Gastrocnemius medialis (tissue), 4 donors: ENCODE results near the gene TAS1R1. TPM values are rescaled to one million over a fixed set of nuclear protein-coding genes. Genes with fewer than 3 reads are reported as not detected.

ENCODE experiments used
- ATAC-seq, 2 donors: fragments of 150-250 bp; one replicate each; pipeline ENCODE4 v1.9.1; 2016
- DNase-seq, 2 donors: peaks; one replicate each; pipeline ENCODE4 v3.0.0-alpha.2; 2019
- H3K27ac ChIP-seq, 4 donors: fragments of 200-600 bp; sonication (generic); 1 replicate in 1 of 4; 2 replicates in 3 of 4; pipeline ENCODE4 v1.5.1; 2016 to 2018; ENCODE audit warnings: mild to moderate bottlenecking in 2 of 4, moderate library complexity in 1 of 4
- H3K27me3 ChIP-seq, 3 donors: fragments of 200-600 bp; sonication (generic) in 2 of 3; 1 replicate in 1 of 3; 2 replicates in 2 of 3; pipeline versions ENCODE4 v1.5.1 to v1.6.0; 2016 to 2019; ENCODE audit warnings: mild to moderate bottlenecking in 1 of 3, moderate library complexity in 1 of 3
- H3K36me3 ChIP-seq, 2 donors: fragments of 200-600 bp; sonication (generic) in 1 of 2; one replicate each; pipeline ENCODE4 v1.5.1; 2017 to 2018
- H3K4me1 ChIP-seq, 2 donors: fragments of 200-600 bp; sonication (generic) in 1 of 2; one replicate each; pipeline ENCODE4 v1.5.1; 2016 to 2017; ENCODE audit warnings: mild to moderate bottlenecking in 2 of 2
- H3K4me3 ChIP-seq, 4 donors: fragments of 200-600 bp; sonication (generic) in 3 of 4; 1 replicate in 1 of 4; 2 replicates in 3 of 4; pipeline ENCODE4 v1.5.1; 2016 to 2019; ENCODE audit warnings: mild to moderate bottlenecking in 2 of 4
- H3K9me3 ChIP-seq, 3 donors: fragments of 200-600 bp; sonication (generic) in 2 of 3; 1 replicate in 1 of 3; 2 replicates in 2 of 3; pipeline ENCODE4 v1.5.1; 2016 to 2019
- POLR2A ChIP-seq, 2 donors: fragments of 450-650 bp; IDR thresholded peaks; one replicate each; pipeline ENCODE4 v1.6.1; 2017; ENCODE audit warnings: antibody characterized with exemption in 2 of 2, mild to moderate bottlenecking in 2 of 2, moderate library complexity in 2 of 2
- in situ Hi-C, 4 donors: fragments of 200-750 bp; cut with MboI; loops; one replicate each; pipeline versions ENCODE4 v1.15.0 to v1.8.0; 2017; ENCODE audit warnings: low sequenced_read_pairs in 4 of 4
- intact Hi-C: fragments of 100-400 bp; cut with DNase I; formaldehyde crosslinking; loops from one replicate; pipeline ENCODE4 v1.15.1; 2023; ENCODE audit warnings: low total_unique reads
- total RNA-seq, 4 donors: library from RNA; depleted of rRNA; stranded (reverse); fragments of >200 nt; gene quantifications; one replicate each; pipeline versions ENCODE4 v1.1.0 to v1.2.3, GENCODE V29; 2016
- TF ChIP-seq, protein P1 (sequence below), 5 experiments: fragments of 450-650 bp in 3 of 5; fragments of 200-600 bp in 2 of 5; sonication (generic) in 2 of 5; IDR thresholded peaks in 4 of 5; conservative IDR thresholded peaks in 1 of 5; 1 replicate in 4 of 5; 2 replicates in 1 of 5; pipeline ENCODE4 v1.5.1; 2016 to 2019; ENCODE audit warnings: antibody characterized with exemption in 5 of 5, mild to moderate bottlenecking in 3 of 5, moderate library complexity in 3 of 5

The TAS1R1 gene
- total RNA-seq, 4 donors from 2014 or later, result not detected

DNA sequence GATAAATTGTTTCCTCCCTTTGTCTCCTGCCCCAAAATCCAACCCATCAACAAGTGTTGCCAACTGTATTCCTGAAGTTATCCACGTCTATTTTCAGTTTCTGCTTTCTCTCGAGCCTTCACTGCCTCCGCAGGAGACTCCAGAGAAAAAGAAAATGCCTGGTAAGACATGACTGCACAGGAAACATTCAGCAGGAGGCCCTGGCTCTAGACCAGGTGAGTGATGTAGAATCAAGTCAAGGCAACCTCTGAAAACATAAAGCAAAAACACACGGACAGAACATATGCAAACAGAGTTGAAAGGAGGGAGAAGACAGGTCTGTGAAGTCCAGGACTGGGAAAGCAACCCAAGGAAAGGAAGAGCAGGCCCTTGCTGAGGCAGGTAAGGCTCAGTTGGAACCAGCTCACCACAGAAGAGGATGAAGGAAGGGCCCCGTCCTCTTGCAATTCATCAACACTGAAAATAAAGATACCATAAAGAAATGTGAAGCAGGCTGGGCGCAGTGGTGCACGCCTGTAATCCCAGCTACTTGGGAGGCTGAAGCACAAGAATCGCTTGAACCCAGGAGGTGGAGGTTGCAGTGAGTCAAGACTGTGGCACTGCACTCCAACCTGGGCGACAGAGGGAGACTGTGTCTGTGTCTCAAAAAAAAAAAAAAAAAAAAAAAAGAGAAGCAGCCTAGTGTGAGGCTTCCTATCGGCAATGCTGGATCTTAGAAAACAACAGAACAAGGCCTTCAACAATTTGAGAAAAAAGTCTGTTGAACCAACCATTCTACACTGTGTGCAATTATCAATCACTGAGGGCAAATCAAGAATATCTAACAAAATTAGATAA, 9.6 kb upstream of the TAS1R1 start:
- no peaks in the 10 kb centered on the region for H3K4me1 ChIP-seq
- in situ Hi-C loops, result no loop called here
- H3K27ac ChIP-seq, result peak overlapping the region in 1 of 4 donors; percentile 10
- ATAC-seq (no peak), DNase-seq (no peak)
- no peaks in the 10 kb centered on the region for H3K9me3 ChIP-seq
- H3K27me3 ChIP-seq, result no peaks in the 10 kb centered on the region
- peaks cover 0 to 83% of the 10 kb centered on the region in 2 donors for H3K36me3 ChIP-seq
- intact Hi-C loops, result no loop called here
- no peak for TF ChIP-seq POLR2A (IDR thresholded peaks at IDR 0.05)
- TF ChIP-seq, protein P1, sequence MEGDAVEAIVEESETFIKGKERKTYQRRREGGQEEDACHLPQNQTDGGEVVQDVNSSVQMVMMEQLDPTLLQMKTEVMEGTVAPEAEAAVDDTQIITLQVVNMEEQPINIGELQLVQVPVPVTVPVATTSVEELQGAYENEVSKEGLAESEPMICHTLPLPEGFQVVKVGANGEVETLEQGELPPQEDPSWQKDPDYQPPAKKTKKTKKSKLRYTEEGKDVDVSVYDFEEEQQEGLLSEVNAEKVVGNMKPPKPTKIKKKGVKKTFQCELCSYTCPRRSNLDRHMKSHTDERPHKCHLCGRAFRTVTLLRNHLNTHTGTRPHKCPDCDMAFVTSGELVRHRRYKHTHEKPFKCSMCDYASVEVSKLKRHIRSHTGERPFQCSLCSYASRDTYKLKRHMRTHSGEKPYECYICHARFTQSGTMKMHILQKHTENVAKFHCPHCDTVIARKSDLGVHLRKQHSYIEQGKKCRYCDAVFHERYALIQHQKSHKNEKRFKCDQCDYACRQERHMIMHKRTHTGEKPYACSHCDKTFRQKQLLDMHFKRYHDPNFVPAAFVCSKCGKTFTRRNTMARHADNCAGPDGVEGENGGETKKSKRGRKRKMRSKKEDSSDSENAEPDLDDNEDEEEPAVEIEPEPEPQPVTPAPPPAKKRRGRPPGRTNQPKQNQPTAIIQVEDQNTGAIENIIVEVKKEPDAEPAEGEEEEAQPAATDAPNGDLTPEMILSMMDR (IDR thresholded peaks at IDR 0.05 in 4 of 5, conservative IDR thresholded peaks at IDR 0.05 in 1 of 5), result no peak
- H3K4me3 ChIP-seq, result no peak overlapping the region

DNA sequence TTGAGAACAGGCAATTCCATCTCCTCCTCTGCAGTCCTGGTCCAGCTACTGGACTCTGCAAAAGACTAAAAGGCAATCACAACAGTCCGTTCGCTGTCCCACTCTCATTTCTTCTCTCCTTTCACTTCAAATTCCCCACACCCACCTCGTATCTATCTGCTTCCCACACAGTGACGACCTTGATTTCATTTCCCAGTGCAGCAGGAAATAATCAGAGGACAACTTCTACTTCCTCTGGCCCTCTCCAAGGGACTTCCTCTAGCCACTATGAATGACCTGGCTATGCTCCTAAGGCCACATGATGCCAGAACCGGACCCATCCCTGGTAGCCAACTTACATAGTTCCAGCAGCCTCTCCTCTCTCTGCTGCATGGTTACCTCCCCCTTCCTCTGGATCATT, 8.8 kb upstream of the TAS1R1 start:
- Histone ChIP-seq H3K27ac (peak overlapping the region in 1 of 4 donors; percentile 10), H3K27me3 (no peaks in the 10 kb centered on the region), H3K9me3 (no peaks in the 10 kb centered on the region), H3K4me1 (no peaks in the 10 kb centered on the region), H3K4me3 (no peak overlapping the region), H3K36me3 (peaks cover 0 to 76% of the 10 kb centered on the region in 2 donors)
- no peak for TF ChIP-seq POLR2A (IDR thresholded peaks at IDR 0.05)
- TF ChIP-seq, protein P1 (IDR thresholded peaks at IDR 0.05 in 4 of 5, conservative IDR thresholded peaks at IDR 0.05 in 1 of 5), result no peak
- ATAC-seq, result no peak
- DNase-seq, result no peak
- in situ Hi-C loops (no loop called here), intact Hi-C loops (no loop called here)

DNA sequence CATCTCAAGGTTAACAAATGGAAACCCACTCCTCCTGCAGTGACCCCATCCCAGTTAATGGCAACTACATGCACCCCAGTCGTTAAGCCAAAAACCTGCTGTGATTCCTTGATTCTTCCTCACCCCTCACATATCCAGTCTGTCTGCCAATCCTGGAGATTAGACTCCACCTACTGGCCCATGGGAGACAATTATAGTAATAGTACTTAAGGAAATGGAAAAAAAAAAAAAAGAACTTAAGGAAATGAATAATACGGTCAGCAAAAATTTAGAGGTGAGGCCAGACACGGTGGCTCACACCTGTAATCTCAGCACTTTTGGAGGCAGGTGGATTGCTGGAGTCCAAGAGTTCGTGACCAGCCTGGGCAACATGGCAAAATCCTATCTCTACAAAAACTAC, 7.8 kb upstream of the TAS1R1 start:
- H3K9me3 ChIP-seq, result no peaks in the 10 kb centered on the region
- H3K27ac ChIP-seq, result peak overlapping the region in 1 of 4 donors; percentile 22
- peaks cover 0 to 68% of the 10 kb centered on the region in 2 donors for H3K36me3 ChIP-seq
- in situ Hi-C loops (no loop called here), intact Hi-C loops (no loop called here)
- DNase-seq, result no peak
- H3K4me3 ChIP-seq, result no peak overlapping the region
- TF ChIP-seq POLR2A (IDR thresholded peaks at IDR 0.05), result no peak
- TF ChIP-seq, protein P1 (IDR thresholded peaks at IDR 0.05 in 4 of 5, conservative IDR thresholded peaks at IDR 0.05 in 1 of 5), result no peak
- no peak for ATAC-seq
- no peaks in the 10 kb centered on the region for H3K27me3 ChIP-seq
- no peaks in the 10 kb centered on the region for H3K4me1 ChIP-seq

DNA sequence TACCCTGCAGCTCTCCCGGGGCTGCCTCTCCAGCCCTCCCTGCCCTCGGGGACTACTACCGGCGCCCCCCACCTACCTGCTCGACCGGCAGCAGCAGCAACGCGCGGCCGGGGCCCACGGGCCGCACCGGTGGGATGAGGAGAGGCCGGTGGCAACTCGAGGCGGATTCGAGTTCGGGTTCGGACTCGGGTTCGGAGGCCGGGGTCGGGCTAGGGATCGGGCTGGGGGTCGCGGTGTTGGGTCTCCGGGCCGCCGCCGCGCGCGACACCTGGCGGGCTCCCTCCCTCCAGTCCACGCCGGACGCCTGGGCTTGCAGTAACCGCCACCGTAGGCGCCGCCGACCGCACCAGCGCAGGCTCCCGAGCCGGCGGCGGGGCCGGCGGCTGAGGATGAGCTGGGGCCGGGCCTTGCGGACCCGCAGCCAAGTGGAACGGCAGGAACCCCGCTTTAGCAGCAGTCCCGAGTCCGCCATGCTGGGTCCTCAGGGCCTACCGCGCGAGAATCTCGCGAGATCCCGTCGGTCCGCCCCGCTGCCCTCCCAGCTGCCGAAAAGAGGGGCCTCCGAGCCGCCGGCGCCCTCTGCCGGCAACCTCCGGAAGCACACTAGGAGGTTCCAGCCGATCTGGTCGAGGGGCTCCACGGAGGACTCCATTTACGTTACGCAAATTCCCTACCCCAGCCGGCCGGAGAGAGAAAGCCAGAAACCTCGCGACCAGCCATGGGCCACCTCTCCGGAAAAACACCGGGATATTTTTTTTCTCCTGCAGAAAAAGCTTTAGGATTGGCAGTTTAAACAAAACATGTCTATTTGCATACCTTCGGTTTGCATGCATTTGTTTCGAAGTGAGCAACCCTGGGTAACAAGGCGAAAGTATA, 838 bp upstream of the TAS1R1 start, which contains the start of gene NOL9:
Gene NOL9 (minus strand): TSS at position 483 of the 876 bp plus-strand sequence. CDS start 11 bp downstream, at position 472.
- Histone ChIP-seq H3K27ac (peak within 1 kb of the TSS; percentile 69 to 95 (median 79)), H3K4me1 (peaks cover 21 to 24% of the 10 kb centered on the region in 2 donors), H3K9me3 (no peaks in the 10 kb centered on the region), H3K36me3 (peaks cover 0 to 12% of the 10 kb centered on the region in 2 donors), H3K27me3 (no peaks in the 10 kb centered on the region), H3K4me3 (peak within 1 kb of the TSS; percentile 75 to 100 (median 96))
- in situ Hi-C loops, result loop anchor here in 2 of 4 donors (5.0 to 10.0 kb wide), 3 partner anchors 83 to 141 kb away; no protein-coding TSS in a partner anchor
- TF ChIP-seq, protein P1 (IDR thresholded peaks at IDR 0.05 in 4 of 5, conservative IDR thresholded peaks at IDR 0.05 in 1 of 5), result peak; percentile 95 to 99 (median 97)
- TF ChIP-seq POLR2A (IDR thresholded peaks at IDR 0.05), result peak; percentile 39 to 40
- intact Hi-C loops, result loop anchor here (1.0 to 5.0 kb wide), 6 partner anchors 25 to 663 kb away; partner anchors contain the start of genes DNAJC11, ICMT and ZBTB48
- peak; percentile 84 to 91 for DNase-seq
- ATAC-seq, result peak; percentile 94
